HG03378 (cell line): ENCODE results near the gene UBE2G1.
A peak's percentile ranks its signal among the peaks of the same experiment; 100 is the strongest.
"Not testable (repeated sequence)": the region's sequence is repeated elsewhere in the genome, so short reads cannot be mapped to it uniquely, and the experiment has no call there.

Experiments used
- ATAC-seq: cut with Tn5 transposase; IDR thresholded peaks from one replicate; pipeline ENCODE4 v1.9.1; 2021; ENCODE audit warnings: mild to moderate bottlenecking, moderate library complexity; ENCODE audit not compliant: unreplicated experiment

Gene UBE2G1, protein sequence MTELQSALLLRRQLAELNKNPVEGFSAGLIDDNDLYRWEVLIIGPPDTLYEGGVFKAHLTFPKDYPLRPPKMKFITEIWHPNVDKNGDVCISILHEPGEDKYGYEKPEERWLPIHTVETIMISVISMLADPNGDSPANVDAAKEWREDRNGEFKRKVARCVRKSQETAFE

DNA sequence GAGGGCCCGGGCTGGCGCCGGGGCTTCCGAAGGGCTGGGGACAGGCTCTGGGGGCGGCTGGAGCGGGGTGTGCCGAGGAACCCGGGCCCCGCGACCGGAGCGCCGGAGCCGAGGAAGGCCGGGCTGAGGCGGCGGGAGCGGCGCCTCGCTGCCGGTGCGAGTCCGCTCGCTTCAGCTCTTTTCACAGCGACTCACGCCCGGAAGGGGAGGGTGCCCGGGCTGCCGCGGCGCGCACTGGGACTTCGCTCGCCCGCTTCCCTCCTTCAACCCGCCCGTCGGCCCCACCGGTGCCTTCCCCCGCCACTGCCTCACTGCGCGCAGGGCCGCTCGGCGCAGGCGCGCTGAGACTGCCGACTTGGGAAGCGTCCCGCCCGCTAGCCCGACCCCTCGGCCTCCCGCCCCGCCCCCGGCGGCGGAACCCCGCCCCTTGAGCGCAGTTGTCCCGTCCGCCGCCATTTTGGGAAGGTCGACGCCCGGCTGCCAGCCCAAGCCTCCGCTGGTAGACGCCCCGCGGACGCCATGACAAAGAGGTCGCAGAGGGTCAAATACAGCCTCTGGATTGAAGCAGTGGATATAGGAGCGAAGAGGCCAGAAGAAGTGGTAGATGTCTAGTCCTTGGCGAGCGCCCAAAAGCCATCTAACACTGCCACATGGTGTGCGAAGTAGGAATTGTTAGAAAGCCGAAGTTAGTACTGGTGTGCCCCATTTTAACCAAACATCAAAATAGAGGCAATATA, at the start of gene UBE2G1:
Gene UBE2G1, minus strand, starts transcription at position 349 of the 737 bp plus-strand sequence. CDS start 359 bp downstream, outside the sequence.
- peak; percentile 56 for ATAC-seq

DNA sequence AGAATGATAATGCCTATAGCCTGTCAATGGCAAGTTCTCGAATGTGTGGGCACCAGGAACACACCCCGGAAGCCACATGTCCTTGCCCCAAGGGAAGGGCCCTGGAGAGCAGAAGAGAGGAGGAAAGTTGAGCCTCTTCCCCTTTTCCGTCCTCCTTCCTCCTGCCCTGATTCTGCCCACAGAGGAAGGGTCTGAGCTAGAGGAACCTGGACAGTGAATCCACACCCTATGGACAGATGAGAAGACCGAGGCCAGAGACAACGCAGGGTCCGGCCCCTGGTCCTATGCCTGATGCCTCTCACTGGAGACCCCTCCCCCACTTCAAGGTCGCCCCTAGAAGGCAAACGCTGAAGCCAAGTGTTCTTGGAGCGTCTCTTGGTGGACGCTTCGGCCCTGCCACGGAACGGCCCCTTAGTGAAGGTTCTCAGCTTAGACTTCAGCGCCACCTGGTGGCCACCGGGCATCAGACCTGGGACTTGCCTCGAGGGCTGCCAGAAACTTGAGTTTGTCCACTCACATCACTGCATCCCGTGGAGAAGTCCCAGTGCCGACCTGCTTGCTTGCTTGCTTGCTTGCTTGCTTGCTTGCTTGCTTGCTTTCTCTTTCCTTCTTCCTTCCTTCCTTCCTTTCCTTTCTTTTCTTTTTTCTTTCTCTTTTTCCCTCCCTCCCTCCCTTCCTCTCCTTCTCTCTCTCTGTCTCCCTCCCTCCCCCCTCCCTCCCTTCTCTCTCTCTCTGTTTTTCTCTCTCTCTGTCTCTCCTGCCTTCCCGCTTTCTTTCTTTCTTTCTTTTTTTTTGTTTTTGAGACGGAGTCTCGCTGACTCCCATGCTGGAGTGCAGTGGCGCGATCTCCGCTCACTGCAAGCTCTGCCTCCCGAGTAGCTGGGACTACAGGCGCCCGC, 46.7 kb upstream of the UBE2G1 start:
- ATAC-seq, result no peak

DNA sequence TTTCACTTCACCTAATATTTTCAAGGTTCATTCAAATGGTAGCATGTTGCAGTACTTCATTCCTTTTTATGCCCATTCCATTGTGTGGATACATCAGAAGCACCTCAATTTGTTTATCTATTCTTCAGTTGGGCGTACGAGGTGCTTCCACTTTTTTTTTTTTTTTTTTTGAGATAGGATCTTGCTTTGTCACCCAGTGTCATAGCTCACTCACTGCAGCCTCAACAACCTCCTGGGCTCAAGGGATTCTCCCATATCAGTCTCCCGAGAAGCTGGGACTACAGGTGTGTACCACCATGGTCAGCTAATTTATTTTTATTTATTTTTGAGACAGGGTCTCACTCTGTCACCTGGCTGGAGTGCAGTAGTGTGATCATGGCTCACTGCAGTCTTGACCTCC, 44.7 kb upstream of the UBE2G1 start:
- no peak for ATAC-seq

DNA sequence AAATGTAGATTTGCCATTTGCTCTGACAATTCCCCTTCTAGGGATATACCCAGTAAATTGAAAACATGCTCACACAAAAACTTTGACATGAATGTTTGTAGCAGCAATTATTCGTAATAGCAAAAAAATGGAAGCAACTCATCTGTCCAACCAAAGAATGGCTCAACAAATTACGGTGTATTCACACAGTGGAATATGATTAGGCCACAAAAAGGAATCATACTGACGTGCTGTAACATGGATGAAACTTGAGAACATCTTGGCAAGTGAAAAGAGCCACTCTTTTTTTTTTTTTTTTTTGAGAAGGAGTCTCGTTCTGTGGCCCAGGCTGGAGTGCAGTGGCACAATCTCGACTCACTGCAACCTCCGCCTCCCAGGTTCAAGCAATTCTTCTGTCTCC, 43.2 kb upstream of the UBE2G1 start:
- ATAC-seq, result no peak

DNA sequence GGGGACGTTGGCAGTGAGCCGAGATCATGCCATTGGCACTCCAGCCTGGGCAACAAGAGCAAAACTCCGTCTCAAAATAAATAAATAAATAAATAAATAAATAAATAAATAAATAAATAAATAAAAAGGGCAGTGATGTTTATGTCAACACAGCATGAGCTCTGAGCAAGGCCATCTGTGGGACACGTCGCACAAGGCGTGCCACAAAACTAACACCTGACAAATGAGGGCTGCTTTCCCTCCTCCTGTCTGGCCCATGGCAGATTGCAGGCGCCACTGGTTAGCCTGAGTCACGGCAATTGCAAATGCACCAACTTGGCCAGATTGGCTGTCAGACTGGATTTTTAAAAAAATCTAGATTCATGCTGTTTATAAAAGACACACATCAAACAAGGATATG, 41.4 kb upstream of the UBE2G1 start:
- ATAC-seq, result no peak

DNA sequence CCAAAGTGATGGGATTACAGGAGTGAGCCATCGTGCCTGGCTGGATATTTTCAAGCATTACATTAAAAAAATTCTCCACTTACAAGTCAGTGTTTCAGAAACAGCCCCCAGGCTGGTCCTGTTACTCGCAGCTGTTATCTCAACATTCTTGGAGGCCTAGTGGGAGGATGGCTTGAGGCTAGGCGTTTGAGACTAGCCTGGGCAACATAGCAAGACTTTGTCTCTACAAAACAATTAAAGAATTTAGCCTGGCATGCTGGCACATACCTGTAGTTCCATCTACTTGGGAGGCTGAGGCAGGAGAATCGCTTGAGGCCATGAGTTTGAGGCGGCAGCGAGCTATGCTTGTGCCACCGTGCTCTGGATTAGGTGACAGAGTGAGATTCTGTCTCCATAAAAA, 40.7 kb upstream of the UBE2G1 start:
- no peak for ATAC-seq

DNA sequence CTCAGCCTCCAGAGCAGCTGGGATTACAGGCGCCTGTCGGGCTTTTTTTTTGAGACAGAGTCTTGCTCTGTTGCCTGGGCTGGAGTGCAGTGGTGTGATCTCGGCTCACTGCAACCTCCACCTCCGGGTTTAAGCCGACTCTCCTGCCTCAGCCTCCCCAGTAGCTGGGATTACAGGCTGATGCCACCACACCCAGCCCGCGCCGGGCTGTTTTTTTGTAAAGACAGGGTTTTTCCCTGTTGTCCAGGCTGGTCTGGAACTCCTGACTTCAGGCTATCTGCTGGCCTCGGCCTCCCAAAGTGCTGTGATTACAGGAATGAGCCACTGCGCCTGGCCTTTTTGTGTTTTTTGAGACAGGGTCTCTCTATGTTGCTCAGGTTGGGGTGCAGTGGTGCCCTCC, 39.9 kb upstream of the UBE2G1 start:
- no peak for ATAC-seq

DNA sequence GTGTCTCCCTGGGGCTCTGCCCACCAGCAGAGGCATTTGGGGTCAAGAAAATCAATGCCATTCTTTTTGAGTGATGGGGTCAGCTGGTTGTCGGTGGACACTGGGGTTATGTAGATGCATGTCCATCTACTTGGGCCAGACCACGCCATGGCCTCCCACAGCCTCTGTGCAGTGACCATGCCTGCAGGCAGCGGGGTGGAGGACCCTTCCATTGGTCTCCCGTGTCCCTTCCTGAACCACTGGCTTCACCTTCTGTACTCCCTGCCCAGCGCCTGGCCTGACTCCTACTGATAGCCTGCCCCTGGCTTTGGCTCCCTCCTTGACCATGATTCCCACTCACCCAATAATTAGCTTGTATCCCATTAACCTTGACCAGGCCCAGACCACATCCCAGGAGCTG, 39.2 kb upstream of the UBE2G1 start:
- ATAC-seq, result no peak

DNA sequence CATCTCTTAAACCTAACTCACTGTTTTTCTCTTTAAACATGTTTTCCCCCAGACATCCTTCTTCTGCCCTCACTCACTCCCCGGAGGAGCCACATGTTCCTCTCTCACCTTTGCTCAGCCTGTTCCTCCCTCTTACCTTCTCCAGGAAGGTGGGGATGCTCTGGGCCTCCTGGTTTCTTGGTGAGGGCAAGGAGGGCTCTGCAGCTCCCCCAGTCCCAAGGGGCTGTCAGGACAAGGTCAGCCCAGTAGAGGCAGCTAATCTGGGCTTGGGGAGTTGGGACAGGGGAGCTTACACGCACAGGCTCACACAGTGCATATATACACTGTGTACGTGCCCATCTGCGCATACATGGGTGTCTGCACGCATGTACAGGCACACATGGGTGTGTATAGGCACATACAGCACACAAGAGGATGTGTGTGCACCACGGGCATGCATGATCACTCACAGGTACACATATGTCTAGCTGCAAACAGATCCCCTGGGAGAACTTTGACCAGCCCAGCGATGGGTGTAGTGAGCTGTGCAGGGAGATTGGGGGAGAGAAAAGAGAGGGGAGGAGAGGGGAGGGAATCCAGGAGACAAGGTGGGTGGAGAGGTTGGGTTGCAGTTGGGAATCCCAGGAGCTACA, 38.7 kb upstream of the UBE2G1 start:
- no peak for ATAC-seq

DNA sequence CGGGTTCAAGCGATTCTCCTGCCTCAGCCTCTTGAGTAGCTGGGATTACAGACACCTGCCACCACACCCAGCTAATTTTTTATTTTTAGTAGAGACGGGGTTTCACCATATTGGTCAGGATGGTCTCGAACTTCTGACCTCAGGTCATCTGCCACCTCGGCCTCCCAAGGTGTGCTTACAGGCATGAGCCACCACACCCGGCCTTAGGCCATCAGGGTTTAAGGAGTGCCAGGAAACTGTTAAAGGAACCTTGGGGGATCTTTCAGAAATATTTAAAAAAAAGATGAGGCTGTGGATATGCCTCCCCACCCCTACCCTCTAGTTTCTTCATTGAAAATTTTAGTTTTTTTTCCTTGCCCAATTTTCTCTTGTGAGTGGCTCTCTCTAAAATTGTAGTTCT, 31.4 kb upstream of the UBE2G1 start:
- no peak for ATAC-seq

DNA sequence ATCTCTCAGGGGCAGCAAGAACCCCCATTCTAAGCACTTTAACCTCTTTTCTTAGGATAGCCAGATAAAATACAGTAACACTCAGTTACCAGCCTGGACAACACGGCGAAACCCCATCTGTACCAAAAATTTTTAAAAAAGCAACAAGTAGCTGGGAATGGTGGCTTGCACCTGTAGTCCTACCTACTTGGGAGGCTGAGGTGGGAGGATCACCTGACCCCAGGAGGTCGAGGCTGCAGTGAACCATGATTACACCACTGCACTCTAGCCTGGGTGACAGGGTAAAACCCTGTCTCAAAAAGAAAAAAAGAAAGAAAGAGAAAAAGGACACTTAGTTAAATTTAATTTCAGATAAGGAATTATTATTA, 28.6 kb upstream of the UBE2G1 start:
- no peak for ATAC-seq

DNA sequence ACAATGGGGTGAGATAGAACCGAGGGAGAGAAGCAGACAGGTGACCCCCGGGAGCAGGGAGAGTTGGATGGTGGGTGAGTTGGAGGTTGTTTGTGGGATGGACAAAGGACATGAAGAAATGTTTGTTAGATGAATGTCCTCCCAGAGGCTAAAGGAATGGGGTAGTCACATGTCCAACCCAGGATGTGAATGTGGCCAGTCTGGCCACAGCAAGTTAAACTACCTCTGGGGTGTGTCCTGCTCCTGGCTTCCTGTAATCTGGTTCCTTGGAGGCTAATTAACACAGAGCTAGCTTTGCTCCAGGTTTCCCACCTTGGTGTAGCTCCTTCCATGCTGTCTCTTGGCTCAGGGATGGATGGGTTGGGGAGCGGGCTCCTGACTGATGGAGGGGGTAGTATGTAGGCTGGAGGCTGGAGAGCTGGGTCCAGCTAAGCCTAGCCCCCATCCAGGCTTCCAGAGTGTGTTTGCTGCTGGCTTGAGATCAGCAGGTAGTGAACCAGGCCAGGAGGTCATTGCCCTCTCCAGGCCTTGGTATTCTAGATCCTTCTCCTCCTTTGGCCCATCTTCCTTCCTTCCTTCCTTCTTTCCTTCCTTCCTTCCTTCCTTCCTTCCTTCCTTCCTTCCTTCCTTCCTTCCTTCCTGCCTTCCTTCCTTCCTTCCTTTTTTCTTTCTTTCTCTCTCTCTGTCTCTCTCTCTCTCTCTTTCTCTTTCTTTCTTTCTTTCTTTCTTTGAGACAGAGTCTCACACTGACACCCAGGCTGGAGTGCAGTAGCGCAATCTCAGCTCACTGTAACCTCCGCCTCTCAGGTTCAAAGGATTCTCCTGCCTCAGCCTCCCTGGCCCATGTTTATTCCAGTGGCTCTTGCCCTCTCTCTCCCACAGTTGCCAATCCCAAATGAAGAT, 28.0 kb upstream of the UBE2G1 start:
- ATAC-seq, result no peak

DNA sequence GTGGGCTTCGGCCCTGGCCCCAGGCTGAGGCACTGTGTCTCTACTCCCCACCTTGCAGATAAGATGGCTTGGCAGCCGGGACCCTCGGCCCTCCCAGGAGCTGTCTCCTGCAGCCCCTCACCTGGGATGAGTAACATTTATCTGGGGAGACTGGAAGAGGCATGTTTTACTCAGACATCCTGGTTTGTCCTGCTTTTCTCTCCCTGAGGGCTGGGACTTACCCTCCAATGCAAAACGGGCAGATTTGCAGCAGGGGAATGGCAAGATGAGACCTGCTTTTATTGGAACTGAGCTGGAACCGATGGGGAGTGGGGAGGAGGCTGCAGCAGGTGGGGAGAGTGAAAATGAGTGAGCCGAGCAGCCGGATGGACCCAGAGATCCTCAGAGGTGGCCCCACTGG, 27.3 kb upstream of the UBE2G1 start:
- ATAC-seq, result no peak

DNA sequence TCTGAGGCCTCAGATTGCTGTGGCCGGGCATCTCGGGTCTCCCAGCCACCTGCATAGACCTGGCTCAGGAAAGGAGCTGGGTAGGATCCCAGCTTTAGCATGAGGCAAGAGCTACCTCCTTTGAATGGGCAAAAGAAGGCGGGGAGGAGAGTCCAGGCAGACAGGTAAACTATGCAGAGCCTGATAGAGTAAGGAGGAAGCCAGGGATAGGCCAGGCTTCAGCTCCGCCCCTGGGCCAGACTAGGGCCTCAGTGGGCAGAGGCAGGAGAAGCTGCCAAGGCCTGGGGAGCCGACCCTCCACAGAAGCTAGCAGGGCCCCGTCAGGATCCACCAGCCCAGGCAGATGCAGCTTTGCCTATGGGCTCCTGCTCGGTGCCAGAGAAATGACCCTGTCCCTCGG, 22.6 kb upstream of the UBE2G1 start:
- no peak for ATAC-seq

DNA sequence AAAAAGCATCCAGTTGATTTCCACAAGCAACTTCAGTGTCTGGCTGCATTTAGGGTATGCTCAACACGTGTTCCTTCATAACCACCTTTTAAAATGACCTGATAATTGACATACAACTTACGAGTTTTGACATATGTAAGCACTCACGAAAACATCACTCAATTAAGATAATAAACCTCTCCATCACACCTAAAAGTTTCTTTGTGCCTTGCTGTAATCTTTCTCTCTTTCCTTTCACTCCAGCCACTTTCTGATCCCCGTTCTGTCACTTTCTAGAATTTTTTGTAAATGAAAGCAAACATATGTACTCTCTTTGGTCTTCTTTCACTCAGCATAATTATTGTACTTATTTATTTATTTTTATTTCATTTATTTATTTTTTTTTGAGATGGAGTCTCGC, 20.7 kb upstream of the UBE2G1 start:
- ATAC-seq, result no peak

DNA sequence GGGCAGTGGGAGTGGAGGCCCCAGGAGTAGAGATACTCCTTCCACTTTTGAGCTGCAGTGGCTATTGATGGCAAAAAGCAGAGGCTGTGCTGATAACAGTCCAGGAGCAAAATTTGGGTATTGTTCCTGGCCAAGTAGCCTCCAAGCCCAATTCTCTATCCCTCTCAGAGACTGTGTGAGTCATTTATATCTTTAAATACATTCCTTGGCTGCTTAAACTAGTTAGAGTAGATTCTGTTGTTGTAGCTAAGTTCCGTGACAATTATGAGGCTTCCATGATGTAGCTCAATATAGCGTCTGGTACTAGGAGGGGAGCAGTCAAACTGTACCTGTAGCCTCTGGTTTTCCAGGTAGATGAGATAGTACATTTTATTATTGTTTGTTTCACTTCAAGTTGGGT, 19.9 kb upstream of the UBE2G1 start:
- no peak for ATAC-seq

DNA sequence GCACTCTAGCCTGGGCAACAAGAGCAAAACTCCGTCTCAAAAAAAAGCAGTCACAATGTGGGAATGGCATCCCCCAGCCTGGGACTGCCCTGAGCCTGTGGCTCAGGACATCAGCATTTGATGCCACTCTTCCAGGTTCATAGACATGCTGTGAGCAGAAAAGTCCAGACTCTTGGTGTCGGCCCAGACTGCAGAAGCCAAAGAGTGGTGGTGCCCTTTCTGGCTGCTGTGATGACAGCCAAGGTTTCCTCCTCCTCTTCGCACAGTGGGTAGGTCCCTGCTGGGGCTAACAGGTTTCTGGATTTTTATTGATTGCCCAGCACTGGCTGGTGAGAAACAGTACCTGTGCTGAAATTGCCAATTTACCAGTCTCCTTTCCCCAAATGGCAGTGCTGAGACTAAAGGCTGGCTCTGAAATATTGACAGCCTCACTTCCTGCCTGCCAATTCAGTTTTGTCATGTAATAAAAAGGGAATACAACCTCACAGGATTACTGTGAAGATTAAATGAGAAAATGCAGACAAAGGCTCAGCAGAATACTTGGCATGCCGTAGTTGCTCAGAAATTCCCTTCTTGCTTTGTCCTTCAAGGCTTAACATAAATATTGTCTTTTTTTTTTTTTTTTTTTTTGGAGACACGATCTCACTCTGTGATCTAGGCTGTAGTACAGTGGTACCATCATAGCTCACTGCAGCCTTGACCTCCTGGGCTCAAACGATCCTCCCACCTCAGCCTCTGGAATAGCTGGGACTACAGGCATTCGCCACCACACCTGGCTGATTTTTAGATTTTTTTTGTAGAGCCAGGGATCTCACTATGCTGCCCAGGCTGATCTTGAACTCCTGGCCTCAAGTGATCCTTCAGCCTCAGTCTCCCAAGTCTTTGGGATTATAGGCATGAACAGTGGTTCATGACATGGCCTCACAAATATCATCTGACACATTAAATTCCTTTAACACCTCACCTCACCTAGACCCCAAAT, 15.5 kb upstream of the UBE2G1 start:
- ATAC-seq, result no peak

DNA sequence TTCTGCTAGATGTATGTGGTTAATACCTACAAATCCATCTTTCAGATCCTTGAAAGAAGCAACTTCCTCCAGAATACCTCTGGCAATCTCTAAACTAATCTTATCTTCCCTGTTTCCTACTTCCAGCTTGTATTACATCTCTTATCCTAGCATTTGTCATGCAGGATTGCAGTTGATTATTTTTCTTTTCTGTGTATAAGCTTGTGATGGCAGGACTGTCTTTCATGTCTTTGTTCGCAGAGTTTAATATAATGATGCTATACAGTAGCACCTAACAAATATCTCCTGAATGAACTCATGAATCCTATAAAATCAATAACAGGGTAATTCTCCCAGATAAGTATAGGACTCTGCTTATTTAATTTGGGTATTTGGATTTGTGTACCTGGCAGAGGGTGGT, 12.2 kb upstream of the UBE2G1 start:
- no peak for ATAC-seq

DNA sequence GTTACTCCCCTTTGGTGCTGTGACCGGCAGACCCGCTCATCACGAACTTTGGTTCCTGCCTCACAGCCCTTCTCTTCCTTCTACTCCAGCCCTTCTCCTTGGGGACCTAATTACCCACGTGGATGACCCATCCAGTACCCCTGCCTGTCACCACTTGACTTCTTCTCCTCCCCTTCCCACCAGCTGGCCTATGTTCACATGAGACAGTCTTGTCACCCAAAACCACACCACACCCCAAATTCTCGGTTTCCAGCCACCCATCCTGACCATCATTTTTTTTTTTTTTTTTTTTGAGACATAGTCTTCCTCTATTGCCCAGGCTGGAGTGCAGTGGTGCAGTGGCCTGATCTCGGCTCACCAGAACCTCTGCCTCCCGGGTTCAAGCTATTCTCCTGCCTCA, 10.8 kb upstream of the UBE2G1 start:
- ATAC-seq, result not testable (repeated sequence)
